ENCODE measurements around the gene CMIP. TPM values are rescaled to one million over a fixed set of nuclear protein-coding genes. Genes with fewer than 3 reads are reported as not detected.
A peak's percentile ranks its signal among the peaks of the same experiment; 100 is the strongest.

CMIP gene
- total RNA-seq, 6 experiments from 2014 or later = 12.2 to 23.0 (median 16.5) TPM

- DNase-seq (no peak), ATAC-seq (peak; percentile 57 to 85 (median 62))
- Histone ChIP-seq H3K9me3 (no peaks in the 10 kb centered on the region), H3K4me1 (peaks cover 0 to 25% (median 8%) of the 10 kb centered on the region in 4 donors), H3K27me3 (no peaks in the 10 kb centered on the region), H3K27ac (no peak overlapping the region), H3K36me3 (no peaks in the 10 kb centered on the region), H3K4me3 (no peak overlapping the region)
- intact Hi-C loops (cut with DNase I) = no loop called here
- 44% methylated on average over 3 of the region's 5 CpGs for WGBS (ENCODE audit: insufficient coverage, low coverage, low lambda C conversion rate, missing lambda C conversion rate)
- TF ChIP-seq CTCF (IDR thresholded peaks at IDR 0.05) (no peak), POLR2A (IDR thresholded peaks at IDR 0.05) (no peak)
Measured at GRCh38 chr16:81597079-81597658, 152.6 kb downstream of the CMIP start.

GRCh38 chr16:81598083-81598482 is 153.5 kb downstream of the CMIP start:
- WGBS (ENCODE audit: insufficient coverage, low coverage, low lambda C conversion rate, missing lambda C conversion rate) = 94% methylated on average over 7 of the region's 12 CpGs
- H3K4me1 ChIP-seq = peaks cover 0 to 23% (median 8%) of the 10 kb centered on the region in 4 donors
- no peak overlapping the region for H3K27ac ChIP-seq
- TF ChIP-seq POLR2A (IDR thresholded peaks at IDR 0.05) (no peak), CTCF (IDR thresholded peaks at IDR 0.05) (no peak)
- DNase-seq (no peak), ATAC-seq (no peak)
- H3K9me3 ChIP-seq = no peaks in the 10 kb centered on the region
- H3K27me3 ChIP-seq = no peaks in the 10 kb centered on the region
- intact Hi-C loops (cut with DNase I) = no loop called here
- no peak overlapping the region for H3K4me3 ChIP-seq
- H3K36me3 ChIP-seq = no peaks in the 10 kb centered on the region

GRCh38 chr16:81599034-81599744 is 154.6 kb downstream of the CMIP start:
- Histone ChIP-seq H3K27ac (no peak overlapping the region), H3K36me3 (no peaks in the 10 kb centered on the region), H3K4me1 (peaks cover 0 to 23% (median 8%) of the 10 kb centered on the region in 4 donors), H3K9me3 (no peaks in the 10 kb centered on the region), H3K4me3 (no peak overlapping the region), H3K27me3 (no peaks in the 10 kb centered on the region)
- WGBS (ENCODE audit: insufficient coverage, low coverage, low lambda C conversion rate, missing lambda C conversion rate) = 82% methylated on average over 7 of the region's 11 CpGs
- TF ChIP-seq CTCF (IDR thresholded peaks at IDR 0.05) = no peak
- TF ChIP-seq POLR2A (IDR thresholded peaks at IDR 0.05) = no peak
- DNase-seq (no peak), ATAC-seq (peak in 1 of 4 donors; percentile 2)
- intact Hi-C loops (cut with DNase I) = no loop called here

DNA sequence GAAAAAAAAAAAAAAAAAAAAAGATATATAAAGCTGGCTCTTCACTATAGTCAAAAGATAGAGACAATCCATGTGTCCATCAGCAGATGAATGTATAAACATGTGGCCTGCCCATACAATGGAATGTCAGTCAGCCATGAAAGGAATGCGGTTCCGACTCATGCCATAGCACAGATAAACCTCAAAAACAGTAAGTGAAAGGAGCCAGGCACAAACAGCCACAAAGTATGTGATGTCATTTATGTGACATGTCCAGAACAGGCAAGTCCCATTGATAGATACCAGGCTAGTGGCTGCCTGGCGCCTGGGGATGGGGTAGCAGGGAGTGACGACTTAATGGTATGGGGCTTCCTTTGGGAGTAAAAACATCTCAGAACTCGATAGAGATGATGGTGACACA is 155.7 kb downstream of the CMIP start:
- Histone ChIP-seq H3K4me1 (peaks cover 0 to 23% (median 8%) of the 10 kb centered on the region in 4 donors), H3K27ac (no peak overlapping the region), H3K9me3 (no peaks in the 10 kb centered on the region), H3K27me3 (no peaks in the 10 kb centered on the region), H3K4me3 (no peak overlapping the region), H3K36me3 (no peaks in the 10 kb centered on the region)
- 77% methylated on average over 5 of the region's 5 CpGs for WGBS (ENCODE audit: insufficient coverage, low coverage, low lambda C conversion rate, missing lambda C conversion rate)
- DNase-seq (no peak), ATAC-seq (no peak)
- intact Hi-C loops (cut with DNase I) = no loop called here
- TF ChIP-seq POLR2A (IDR thresholded peaks at IDR 0.05) = no peak
- no peak for TF ChIP-seq CTCF (IDR thresholded peaks at IDR 0.05)

Measured in right lobe of liver (tissue), 6 donors.